Gastrocnemius medialis (tissue), 4 donors: ENCODE data around the gene PMAIP1.
"Not testable (repeated sequence)": the region's sequence is repeated elsewhere in the genome, so short reads cannot be mapped to it uniquely, and the experiment has no call there.

ENCODE experiments used
- POLR2A ChIP-seq, 2 donors: fragments of 450-650 bp; IDR thresholded peaks; one replicate each; pipeline ENCODE4 v1.6.1; 2017; ENCODE audit warnings: antibody characterized with exemption in 2 of 2, mild to moderate bottlenecking in 2 of 2, moderate library complexity in 2 of 2
- TF ChIP-seq, protein P1 (sequence below), 5 experiments: fragments of 450-650 bp in 3 of 5; fragments of 200-600 bp in 2 of 5; sonication (generic) in 2 of 5; IDR thresholded peaks in 4 of 5; conservative IDR thresholded peaks in 1 of 5; 1 replicate in 4 of 5; 2 replicates in 1 of 5; pipeline ENCODE4 v1.5.1; 2016 to 2019; ENCODE audit warnings: antibody characterized with exemption in 5 of 5, mild to moderate bottlenecking in 3 of 5, moderate library complexity in 3 of 5

DNA sequence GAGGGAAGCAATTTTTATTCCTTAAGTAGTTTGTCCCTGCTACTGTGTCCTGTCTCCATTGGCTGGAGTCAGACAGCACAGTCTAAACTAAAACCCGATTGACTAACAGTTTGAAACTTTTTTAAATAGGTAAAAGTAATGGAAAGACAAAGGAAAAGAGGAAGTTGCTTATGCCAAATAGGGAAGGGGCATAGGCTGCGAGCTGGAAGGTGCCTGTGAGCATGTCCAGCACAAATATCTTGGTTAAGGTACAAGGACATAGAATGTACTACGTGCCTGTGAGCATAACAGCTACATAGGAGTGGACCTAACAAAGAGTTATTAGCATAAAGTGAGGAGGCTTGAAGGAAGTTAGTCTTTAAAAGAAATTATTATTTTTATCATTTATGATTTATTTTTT lies 13.4 kb upstream of the PMAIP1 start:
- TF ChIP-seq, protein P1, sequence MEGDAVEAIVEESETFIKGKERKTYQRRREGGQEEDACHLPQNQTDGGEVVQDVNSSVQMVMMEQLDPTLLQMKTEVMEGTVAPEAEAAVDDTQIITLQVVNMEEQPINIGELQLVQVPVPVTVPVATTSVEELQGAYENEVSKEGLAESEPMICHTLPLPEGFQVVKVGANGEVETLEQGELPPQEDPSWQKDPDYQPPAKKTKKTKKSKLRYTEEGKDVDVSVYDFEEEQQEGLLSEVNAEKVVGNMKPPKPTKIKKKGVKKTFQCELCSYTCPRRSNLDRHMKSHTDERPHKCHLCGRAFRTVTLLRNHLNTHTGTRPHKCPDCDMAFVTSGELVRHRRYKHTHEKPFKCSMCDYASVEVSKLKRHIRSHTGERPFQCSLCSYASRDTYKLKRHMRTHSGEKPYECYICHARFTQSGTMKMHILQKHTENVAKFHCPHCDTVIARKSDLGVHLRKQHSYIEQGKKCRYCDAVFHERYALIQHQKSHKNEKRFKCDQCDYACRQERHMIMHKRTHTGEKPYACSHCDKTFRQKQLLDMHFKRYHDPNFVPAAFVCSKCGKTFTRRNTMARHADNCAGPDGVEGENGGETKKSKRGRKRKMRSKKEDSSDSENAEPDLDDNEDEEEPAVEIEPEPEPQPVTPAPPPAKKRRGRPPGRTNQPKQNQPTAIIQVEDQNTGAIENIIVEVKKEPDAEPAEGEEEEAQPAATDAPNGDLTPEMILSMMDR (IDR thresholded peaks at IDR 0.05 in 4 of 5, conservative IDR thresholded peaks at IDR 0.05 in 1 of 5): not testable (repeated sequence)
- TF ChIP-seq POLR2A (IDR thresholded peaks at IDR 0.05): not testable (repeated sequence)
